Activated CD4-positive, alpha-beta T cell treated with anti-CD3 and anti-CD28 coated beads for 36 hours (primary cell): ENCODE measurements around the gene ZNF469. TPM values are rescaled to one million over a fixed set of nuclear protein-coding genes. Genes with fewer than 3 reads are reported as not detected.

Source experiments
- ATAC-seq: fragments of 200-7000 bp; cut with Tn5 transposase; one replicate; pipeline ENCODE4 v1.10.0; 2021; ENCODE audit warnings: mild to moderate bottlenecking, moderate library complexity
- CTCF ChIA-PET: fragments of 350-600 bp; sonication (Branson Sonifier 250); formaldehyde crosslinking; loops from one replicate; lab custom pipeline; 2021; ENCODE audit warnings: antibody characterized with exemption; lab: Charles Lee
- POLR2A ChIA-PET: fragments of 350-600 bp; sonication (Branson Sonifier 250); formaldehyde crosslinking; loops from one replicate; lab custom pipeline; 2021; ENCODE audit warnings: antibody characterized with exemption, inconsistent platforms; lab: Charles Lee
- DNase-seq: peaks from one replicate; pipeline ENCODE4 v3.0.0-alpha.2; 2020
- H3K27ac Mint-ChIP-seq: one replicate; pipeline ENCODE4 v1.8.0; 2021; ENCODE audit warnings: mixed read lengths
- H3K27me3 Mint-ChIP-seq: one replicate; pipeline ENCODE4 v1.8.0; 2021; ENCODE audit warnings: mixed read lengths
- H3K36me3 Mint-ChIP-seq: one replicate; pipeline ENCODE4 v1.8.0; 2021; ENCODE audit warnings: low read depth, mixed read lengths
- H3K4me1 Mint-ChIP-seq: one replicate; pipeline ENCODE4 v1.8.0; 2021; ENCODE audit warnings: mixed read lengths
- H3K4me3 Mint-ChIP-seq: one replicate; pipeline ENCODE4 v1.8.0; 2021; ENCODE audit warnings: mild to moderate bottlenecking, moderate library complexity, mixed read lengths
- H3K9me3 Mint-ChIP-seq: one replicate; pipeline ENCODE4 v1.8.0; 2021; ENCODE audit warnings: low read depth, mixed read lengths
- intact Hi-C, 2 experiments: fragments of 100-400 bp; cut with DNase I in 1 of 2; cut with micrococcal nuclease in 1 of 2; formaldehyde crosslinking; loops; one replicate each; pipeline versions ENCODE4 v1.14.2 to v1.15.1; 2022 to 2024; cut with DNase I, micrococcal nuclease
- total RNA-seq, 2 experiments: library from RNA; stranded (reverse); gene quantifications; one replicate each; pipeline ENCODE4 v1.2.3, GENCODE V29; 2021

The ZNF469 gene
- total RNA-seq, 2 experiments from 2014 or later: 0.39 to 0.50 TPM

DNA sequence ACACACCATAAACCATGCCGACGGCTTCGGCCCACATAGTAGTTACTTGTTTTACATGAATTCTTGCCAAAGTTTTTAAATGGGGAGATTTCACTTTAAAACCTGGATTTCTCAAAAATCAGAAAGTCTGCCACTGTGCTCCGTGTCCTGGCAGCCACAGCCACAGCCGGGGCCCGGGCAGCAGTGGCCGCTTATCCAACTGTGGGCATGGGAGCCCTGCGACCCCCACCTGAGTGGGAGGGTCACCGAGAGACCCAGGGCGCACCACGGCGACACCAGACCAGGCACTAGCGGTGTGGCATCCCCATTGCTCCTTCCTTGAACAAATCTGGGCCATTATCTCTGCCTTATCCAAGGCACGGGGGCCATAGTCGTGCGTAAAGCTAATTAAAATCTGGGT is 30.0 kb downstream of the ZNF469 start:
- H3K27me3 Mint-ChIP-seq: no peaks in the 10 kb centered on the region
- H3K4me3 Mint-ChIP-seq: no peak overlapping the region
- no peaks in the 10 kb centered on the region for H3K36me3 Mint-ChIP-seq
- H3K4me1 Mint-ChIP-seq: peaks cover 3% of the 10 kb centered on the region
- intact Hi-C loops: no loop called here
- POLR2A ChIA-PET: no interaction called here
- no peak overlapping the region for H3K27ac Mint-ChIP-seq
- ATAC-seq (no peak), DNase-seq (no peak)
- H3K9me3 Mint-ChIP-seq: no peaks in the 10 kb centered on the region
- CTCF ChIA-PET: no interaction called here

DNA sequence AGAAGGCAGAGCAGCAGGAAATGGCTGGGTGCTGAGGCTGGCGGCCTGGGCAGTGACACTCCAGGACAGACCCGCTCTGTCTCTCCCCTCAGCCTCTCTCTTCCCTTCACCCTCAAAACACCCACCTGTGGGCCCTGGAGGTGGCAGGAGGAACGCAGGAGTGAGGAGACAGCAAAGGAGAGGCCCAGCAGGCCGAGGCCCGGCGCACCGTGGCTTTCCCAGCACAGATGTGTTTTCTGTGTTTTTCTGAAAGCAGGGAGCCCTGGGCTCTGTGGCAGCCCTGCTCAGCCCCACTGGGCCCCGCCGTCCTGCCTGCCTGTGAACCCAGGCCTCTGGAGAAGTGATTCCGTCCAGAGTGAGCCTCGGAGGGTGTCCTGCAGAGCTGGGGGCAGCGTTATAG is 30.5 kb downstream of the ZNF469 start:
- intact Hi-C loops: no loop called here
- Mint-ChIP-seq H3K36me3 (no peaks in the 10 kb centered on the region), H3K9me3 (no peaks in the 10 kb centered on the region), H3K4me3 (no peak overlapping the region), H3K27ac (no peak overlapping the region), H3K4me1 (no peaks in the 10 kb centered on the region), H3K27me3 (no peaks in the 10 kb centered on the region)
- DNase-seq: no peak
- ChIA-PET POLR2A (no interaction called here), CTCF (no interaction called here)
- no peak for ATAC-seq

DNA sequence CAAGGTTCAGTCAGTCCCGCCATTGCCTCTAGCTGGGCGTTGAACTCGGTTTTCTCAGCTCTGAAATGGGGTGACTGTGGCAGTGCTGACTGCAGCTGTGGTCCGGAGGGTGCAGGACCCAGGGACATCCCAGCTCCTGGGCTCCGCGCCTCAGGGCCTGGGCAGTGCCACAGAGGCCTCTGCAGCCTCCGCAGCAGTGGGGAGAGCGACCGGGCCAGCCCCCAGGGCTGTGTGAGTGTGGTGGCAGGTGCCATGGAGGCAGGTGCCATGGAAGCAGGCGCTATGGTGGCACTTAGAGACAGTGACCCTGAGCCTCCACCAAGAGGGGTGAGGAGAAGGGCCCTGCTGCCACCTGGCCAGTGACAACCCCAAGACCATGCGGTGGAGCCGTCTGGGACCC is 30.9 kb downstream of the ZNF469 start:
- Mint-ChIP-seq H3K4me3 (no peak overlapping the region), H3K9me3 (no peaks in the 10 kb centered on the region), H3K27me3 (no peaks in the 10 kb centered on the region), H3K36me3 (no peaks in the 10 kb centered on the region), H3K27ac (no peak overlapping the region), H3K4me1 (no peaks in the 10 kb centered on the region)
- DNase-seq (no peak), ATAC-seq (no peak)
- intact Hi-C loops: no loop called here
- ChIA-PET CTCF (no interaction called here), POLR2A (no interaction called here)

DNA sequence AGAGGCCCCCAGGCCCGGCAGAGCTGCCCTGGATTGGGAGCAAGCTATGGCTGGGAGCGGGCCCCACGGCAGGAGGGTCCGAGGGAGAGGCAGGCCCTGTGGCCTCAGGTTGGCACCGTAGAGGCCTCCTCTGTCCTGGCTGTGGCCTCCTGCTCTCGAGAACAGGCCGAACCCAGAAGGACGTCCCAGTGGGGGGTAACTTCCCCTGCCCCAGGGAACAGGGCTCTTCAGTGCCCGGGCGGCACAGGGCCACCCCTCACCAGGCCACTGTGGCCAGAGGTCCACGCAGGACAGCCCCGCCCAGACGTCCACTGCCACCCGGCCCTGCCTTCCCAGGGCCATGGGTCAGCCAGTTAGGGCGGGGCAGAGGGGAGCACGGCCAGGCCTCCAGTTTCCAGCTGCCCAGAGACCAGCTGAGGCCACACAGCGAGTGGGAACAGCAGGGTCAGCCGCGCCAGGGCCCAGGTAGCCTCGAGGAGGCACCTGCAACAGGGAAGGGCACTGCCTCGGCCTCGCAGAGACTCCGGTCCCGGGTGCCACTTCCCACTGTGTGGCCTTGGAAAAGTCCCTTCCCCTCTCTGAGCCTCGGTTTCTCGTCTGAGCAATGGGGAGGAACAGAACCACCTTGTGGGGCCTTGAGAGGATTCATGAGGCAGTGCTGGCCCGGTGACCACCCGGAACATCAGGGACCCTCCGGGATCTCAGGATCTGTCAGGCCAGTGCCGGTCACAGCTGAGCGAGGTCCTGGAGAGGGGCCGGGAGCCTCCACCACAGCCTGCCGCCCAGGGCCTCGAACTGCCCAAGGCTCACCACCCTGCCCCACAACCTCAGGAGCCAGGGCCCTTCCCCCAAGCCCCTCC is 32.0 kb downstream of the ZNF469 start:
- ChIA-PET POLR2A (no interaction called here), CTCF (no interaction called here)
- ATAC-seq (no peak), DNase-seq (no peak)
- H3K27me3 Mint-ChIP-seq: no peaks in the 10 kb centered on the region
- intact Hi-C loops: no loop called here
- H3K36me3 Mint-ChIP-seq: no peaks in the 10 kb centered on the region
- no peak overlapping the region for H3K4me3 Mint-ChIP-seq
- H3K4me1 Mint-ChIP-seq: no peaks in the 10 kb centered on the region
- H3K27ac Mint-ChIP-seq: no peak overlapping the region
- no peaks in the 10 kb centered on the region for H3K9me3 Mint-ChIP-seq

DNA sequence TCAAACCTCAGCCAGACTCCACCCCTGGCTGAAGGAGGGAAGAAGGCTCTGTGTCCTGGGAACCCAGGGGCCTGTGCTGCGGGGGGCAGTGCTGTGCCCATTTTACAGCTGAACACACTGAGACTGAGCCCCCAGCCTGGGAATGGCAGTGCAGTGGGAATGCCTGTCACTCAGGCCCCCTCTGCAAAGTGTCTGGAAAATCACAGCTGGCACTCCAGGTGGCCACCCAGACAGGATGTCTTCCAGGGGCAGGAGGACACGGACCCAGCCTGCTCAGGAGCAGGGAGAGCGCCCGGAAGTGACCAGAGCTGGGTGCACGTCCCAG is 32.6 kb downstream of the ZNF469 start:
- no peaks in the 10 kb centered on the region for H3K36me3 Mint-ChIP-seq
- H3K4me1 Mint-ChIP-seq: no peaks in the 10 kb centered on the region
- intact Hi-C loops: no loop called here
- no peaks in the 10 kb centered on the region for H3K27me3 Mint-ChIP-seq
- no peaks in the 10 kb centered on the region for H3K9me3 Mint-ChIP-seq
- H3K4me3 Mint-ChIP-seq: no peak overlapping the region
- no peak overlapping the region for H3K27ac Mint-ChIP-seq
- ChIA-PET POLR2A (no interaction called here), CTCF (no interaction called here)
- ATAC-seq (no peak), DNase-seq (no peak)

DNA sequence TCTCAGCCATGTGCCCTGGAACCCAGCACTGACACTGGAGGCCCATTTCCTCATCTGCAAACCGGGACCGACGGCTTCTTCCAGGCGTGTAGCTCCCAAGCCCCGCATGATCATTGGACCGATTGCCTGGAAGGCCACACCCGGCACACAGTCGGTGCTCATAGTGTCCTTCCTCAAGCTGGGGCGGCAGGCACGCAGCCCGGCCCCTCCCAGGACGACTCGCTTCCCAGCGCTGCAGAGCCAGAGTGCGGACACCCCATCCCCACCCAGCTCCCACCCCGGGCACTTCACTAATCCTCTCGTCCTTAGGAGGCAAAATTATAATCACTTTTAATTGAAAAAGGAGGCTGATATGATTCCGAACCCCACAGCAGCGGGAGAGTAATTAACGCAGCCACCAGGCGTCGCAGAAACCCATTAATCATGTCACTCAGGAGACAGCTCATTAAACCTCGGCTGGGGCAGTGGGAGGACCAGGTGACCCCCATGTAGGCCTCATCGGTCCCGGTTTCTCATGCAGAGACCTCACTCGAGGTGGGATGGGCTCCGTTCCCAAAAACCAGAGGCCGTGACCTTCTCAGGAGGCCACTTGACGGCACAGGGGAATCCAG is 33.1 kb downstream of the ZNF469 start:
- H3K27ac Mint-ChIP-seq: no peak overlapping the region
- POLR2A ChIA-PET: no interaction called here
- DNase-seq: no peak

DNA sequence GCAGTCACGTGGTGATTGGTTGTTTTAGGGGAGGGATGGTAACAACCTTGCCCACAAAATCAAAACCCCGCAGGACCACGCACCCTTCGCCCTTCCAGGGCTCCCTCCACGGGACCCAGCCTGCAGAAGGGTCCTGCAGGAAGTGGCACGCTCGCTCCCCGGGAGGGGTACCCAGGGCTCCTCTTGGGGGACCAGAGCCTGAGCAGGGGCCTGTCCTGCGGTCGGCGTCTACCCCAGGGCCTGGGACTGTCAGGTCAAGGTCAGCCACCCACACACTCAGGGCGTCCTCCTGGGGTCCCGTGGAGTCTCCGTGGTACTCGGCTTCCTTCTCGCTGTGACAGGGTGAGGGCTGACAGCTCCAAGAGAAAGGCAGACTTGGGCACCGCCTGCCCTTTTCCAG is 33.9 kb downstream of the ZNF469 start:
- Mint-ChIP-seq H3K27ac (no peak overlapping the region), H3K27me3 (no peaks in the 10 kb centered on the region)
- POLR2A ChIA-PET: no interaction called here

More for the DNA sequence above, 33.1 kb downstream of the ZNF469 start:
- no peak for ATAC-seq
- H3K27me3 Mint-ChIP-seq: no peaks in the 10 kb centered on the region
- CTCF ChIA-PET: no interaction called here
- H3K9me3 Mint-ChIP-seq: no peaks in the 10 kb centered on the region
- no peaks in the 10 kb centered on the region for H3K36me3 Mint-ChIP-seq
- H3K4me3 Mint-ChIP-seq: no peak overlapping the region
- H3K4me1 Mint-ChIP-seq: no peaks in the 10 kb centered on the region
- intact Hi-C loops: no loop called here

DNA sequence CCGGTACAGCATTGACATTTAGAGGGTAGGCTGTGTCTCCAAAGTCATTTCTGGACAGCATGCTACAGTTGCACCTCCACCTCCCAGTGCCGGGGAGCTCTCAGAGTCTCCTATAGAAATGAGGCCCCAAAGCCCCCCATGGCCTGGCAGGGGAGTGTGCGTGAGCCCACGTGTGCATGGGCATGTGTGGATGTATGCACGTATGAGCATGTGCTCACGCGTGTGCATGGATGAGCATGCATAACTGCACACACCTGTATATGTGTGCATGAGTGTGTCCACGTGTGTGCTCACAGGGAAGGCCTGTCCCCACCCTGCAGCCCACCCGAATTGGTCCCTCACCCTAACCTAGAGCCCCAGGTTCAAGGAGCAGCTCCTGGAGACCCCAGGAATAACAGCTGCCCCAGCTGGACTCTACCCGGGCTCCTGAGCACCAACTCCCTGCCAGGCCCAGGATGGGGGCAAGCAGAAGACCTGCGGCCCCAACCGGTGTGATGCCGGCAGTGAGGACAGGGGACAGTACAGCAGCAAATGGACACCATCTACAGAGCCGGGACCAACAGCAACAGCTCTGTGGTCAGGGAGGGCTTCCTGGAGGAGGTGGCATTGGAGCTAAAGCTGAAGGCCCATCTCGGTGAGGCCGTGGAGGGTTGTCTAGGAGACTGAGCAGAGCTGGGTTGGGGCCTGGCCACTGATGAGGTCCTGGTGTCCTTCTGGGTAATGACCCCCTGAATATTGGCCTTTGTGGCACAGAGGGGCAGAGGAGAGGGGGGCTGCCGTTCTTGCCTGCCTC is 35.1 kb downstream of the ZNF469 start:
- Mint-ChIP-seq H3K4me3 (no peak overlapping the region), H3K4me1 (no peaks in the 10 kb centered on the region), H3K36me3 (no peaks in the 10 kb centered on the region), H3K27me3 (no peaks in the 10 kb centered on the region), H3K27ac (no peak overlapping the region), H3K9me3 (no peaks in the 10 kb centered on the region)
- DNase-seq (no peak), ATAC-seq (no peak)
- intact Hi-C loops: no loop called here
- CTCF ChIA-PET: no interaction called here
- POLR2A ChIA-PET: no interaction called here

More for the DNA sequence above, 33.9 kb downstream of the ZNF469 start:
- Mint-ChIP-seq H3K36me3 (no peaks in the 10 kb centered on the region), H3K4me1 (no peaks in the 10 kb centered on the region), H3K4me3 (no peak overlapping the region), H3K9me3 (no peaks in the 10 kb centered on the region)
- no peak for ATAC-seq
- CTCF ChIA-PET: no interaction called here
- DNase-seq: no peak
- intact Hi-C loops: no loop called here

DNA sequence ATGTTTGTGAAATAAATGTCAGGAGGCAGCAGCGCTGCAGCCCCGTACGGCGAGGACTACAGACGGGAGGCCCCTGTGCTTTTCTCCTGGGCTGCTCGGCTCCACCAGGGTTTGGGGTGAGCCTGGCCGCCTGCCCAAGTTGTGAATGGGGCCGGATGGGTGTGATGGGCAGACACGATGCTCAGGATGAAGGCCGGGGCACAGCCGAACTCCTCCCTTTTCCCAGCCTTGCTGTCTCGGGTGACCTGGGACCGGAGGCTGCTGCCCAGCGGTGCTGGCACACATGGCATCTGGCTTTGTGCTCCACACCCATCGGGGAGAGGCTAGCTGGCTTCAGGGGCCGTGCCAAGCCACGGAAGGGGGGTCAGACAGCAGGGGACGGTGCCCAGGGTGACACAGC is 36.1 kb downstream of the ZNF469 start:
- H3K27me3 Mint-ChIP-seq: no peaks in the 10 kb centered on the region
- intact Hi-C loops: no loop called here
- H3K36me3 Mint-ChIP-seq: no peaks in the 10 kb centered on the region
- H3K27ac Mint-ChIP-seq: no peak overlapping the region
- no peaks in the 10 kb centered on the region for H3K9me3 Mint-ChIP-seq
- no peak overlapping the region for H3K4me3 Mint-ChIP-seq
- POLR2A ChIA-PET: no interaction called here
- no peak for DNase-seq
- no peak for ATAC-seq
- CTCF ChIA-PET: no interaction called here
- no peaks in the 10 kb centered on the region for H3K4me1 Mint-ChIP-seq

DNA sequence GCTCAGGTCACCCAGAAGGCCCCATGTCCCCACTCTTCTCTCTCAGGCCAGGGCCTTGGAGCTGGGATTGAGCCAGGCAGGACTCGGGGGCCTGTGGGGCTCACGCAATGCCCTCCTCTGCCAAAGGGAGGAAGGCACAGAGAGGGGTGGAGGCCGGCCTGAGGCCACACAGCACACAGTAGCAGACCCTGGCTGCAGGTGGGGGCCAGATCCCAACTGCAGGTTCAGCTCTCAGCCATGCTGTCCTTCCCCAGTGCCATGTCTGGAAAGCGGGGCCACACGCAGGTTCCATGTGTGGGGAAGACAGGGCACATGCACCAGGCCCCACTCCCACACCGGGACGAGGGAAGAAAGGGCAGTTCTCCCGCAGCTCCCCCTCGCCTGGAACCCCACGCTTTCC is 37.0 kb downstream of the ZNF469 start:
- no peaks in the 10 kb centered on the region for H3K36me3 Mint-ChIP-seq
- H3K4me3 Mint-ChIP-seq: no peak overlapping the region
- no peak for DNase-seq
- H3K27me3 Mint-ChIP-seq: no peaks in the 10 kb centered on the region
- H3K9me3 Mint-ChIP-seq: no peaks in the 10 kb centered on the region
- no peak for ATAC-seq
- no peak overlapping the region for H3K27ac Mint-ChIP-seq
- no peaks in the 10 kb centered on the region for H3K4me1 Mint-ChIP-seq
- CTCF ChIA-PET: no interaction called here
- POLR2A ChIA-PET: no interaction called here
- intact Hi-C loops: no loop called here

DNA sequence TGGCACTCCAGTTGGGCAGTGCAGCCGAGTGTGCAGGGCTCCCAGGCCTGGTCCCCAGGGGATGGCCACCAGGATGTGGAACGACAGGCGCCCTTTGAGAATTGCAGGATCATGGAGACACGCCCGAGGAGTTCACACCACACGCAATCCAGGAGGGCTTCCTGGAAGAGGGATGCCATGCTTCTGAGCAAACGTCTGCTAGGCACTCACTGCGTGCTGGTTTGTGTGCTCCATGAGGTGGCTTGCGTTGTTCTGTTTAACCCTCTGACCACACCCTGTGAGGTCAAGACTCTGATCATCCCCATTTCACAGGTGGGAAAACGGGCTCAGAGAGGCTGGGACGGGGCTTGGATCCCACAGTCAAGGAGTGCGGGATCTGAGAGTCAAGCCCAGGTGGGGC is 37.7 kb downstream of the ZNF469 start:
- no peaks in the 10 kb centered on the region for H3K36me3 Mint-ChIP-seq
- no peak overlapping the region for H3K4me3 Mint-ChIP-seq
- H3K9me3 Mint-ChIP-seq: no peaks in the 10 kb centered on the region
- H3K27me3 Mint-ChIP-seq: no peaks in the 10 kb centered on the region
- H3K27ac Mint-ChIP-seq: no peak overlapping the region
- POLR2A ChIA-PET: no interaction called here
- H3K4me1 Mint-ChIP-seq: no peaks in the 10 kb centered on the region
- no peak for ATAC-seq
- intact Hi-C loops: no loop called here
- CTCF ChIA-PET: no interaction called here
- DNase-seq: no peak

DNA sequence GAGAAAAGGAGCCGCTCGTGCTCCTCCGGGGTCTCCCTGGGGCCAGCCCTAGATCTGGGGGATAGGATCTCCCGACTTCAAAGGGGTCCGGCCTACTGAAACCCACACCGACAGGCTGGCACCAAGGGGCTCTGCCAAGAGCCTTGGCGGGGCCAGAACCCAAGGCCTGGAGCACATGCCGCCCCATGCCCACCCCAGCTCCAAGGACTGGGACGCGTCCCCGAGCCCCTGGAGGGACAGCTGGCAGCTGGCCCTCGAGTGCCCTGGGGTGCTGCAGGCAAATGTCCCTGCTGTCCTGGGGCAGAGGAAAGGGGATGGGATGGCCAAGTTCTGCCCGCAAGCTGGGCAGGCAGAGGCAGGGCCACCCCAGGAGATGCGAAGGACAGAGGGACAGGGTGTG is 38.5 kb downstream of the ZNF469 start:
- H3K4me1 Mint-ChIP-seq: no peaks in the 10 kb centered on the region
- ChIA-PET POLR2A (no interaction called here), CTCF (no interaction called here)
- no peaks in the 10 kb centered on the region for H3K36me3 Mint-ChIP-seq
- no peak overlapping the region for H3K4me3 Mint-ChIP-seq
- H3K9me3 Mint-ChIP-seq: no peaks in the 10 kb centered on the region
- H3K27me3 Mint-ChIP-seq: no peaks in the 10 kb centered on the region
- intact Hi-C loops: no loop called here
- ATAC-seq (no peak), DNase-seq (no peak)
- no peak overlapping the region for H3K27ac Mint-ChIP-seq
